ENCODE data around the gene ZNF837.
"Not testable (repeated sequence)": the region's sequence is repeated elsewhere in the genome, so short reads cannot be mapped to it uniquely, and the experiment has no call there.

Gene ZNF837

GRCh38 chr19:58380662-58381459, at the start of gene ZNF837:
ZNF837 (minus strand) TSS chr19:58381030; CDS start chr19:58369332, 11,698 bp downstream.
- peak; percentile 93 to 95 for DNase-seq (ENCODE audit: low read depth in 1 of 2, low spot score in 1 of 2)

- DNase-seq (ENCODE audit: low read depth in 1 of 2, low spot score in 1 of 2): no peak
Measured at GRCh38 chr19:58429745-58430144, 48.9 kb upstream of the ZNF837 start.

- DNase-seq (ENCODE audit: low read depth in 1 of 2, low spot score in 1 of 2): no peak
Measured at GRCh38 chr19:58428617-58429016, 47.8 kb upstream of the ZNF837 start.

GRCh38 chr19:58417071-58417470, 36.2 kb upstream of the ZNF837 start:
- DNase-seq (ENCODE audit: low read depth in 1 of 2, low spot score in 1 of 2): no peak

- DNase-seq (ENCODE audit: low read depth in 1 of 2, low spot score in 1 of 2): no peak
Measured at GRCh38 chr19:58416604-58417003, 35.8 kb upstream of the ZNF837 start.

GRCh38 chr19:58409010-58409790, 28.4 kb upstream of the ZNF837 start:
- no peak for DNase-seq (ENCODE audit: low read depth in 1 of 2, low spot score in 1 of 2)

- peak; percentile 81 to 92 for DNase-seq (ENCODE audit: low read depth in 1 of 2, low spot score in 1 of 2)
Measured at GRCh38 chr19:58408152-58409009, 27.6 kb upstream of the ZNF837 start, which contains the start of gene ZNF584. ZNF584 (plus strand) TSS chr19:58408649; CDS start chr19:58409148, 499 bp downstream.

GRCh38 chr19:58407658-58408151, 26.9 kb upstream of the ZNF837 start:
- DNase-seq (ENCODE audit: low read depth in 1 of 2, low spot score in 1 of 2): no peak

GRCh38 chr19:58406818-58407657, 26.2 kb upstream of the ZNF837 start:
- no peak for DNase-seq (ENCODE audit: low read depth in 1 of 2, low spot score in 1 of 2)

GRCh38 chr19:58403920-58404478, 23.2 kb upstream of the ZNF837 start:
- DNase-seq (ENCODE audit: low read depth in 1 of 2, low spot score in 1 of 2): not testable (repeated sequence)

- DNase-seq (ENCODE audit: low read depth in 1 of 2, low spot score in 1 of 2): no peak
Measured at GRCh38 chr19:58401840-58402421, 21.1 kb upstream of the ZNF837 start.

GRCh38 chr19:58400916-58401839, 20.3 kb upstream of the ZNF837 start:
- DNase-seq (ENCODE audit: low read depth in 1 of 2, low spot score in 1 of 2): peak; percentile 97 to 99

GRCh38 chr19:58400316-58400915, 19.6 kb upstream of the ZNF837 start:
- no peak for DNase-seq (ENCODE audit: low read depth in 1 of 2, low spot score in 1 of 2)

GRCh38 chr19:58399903-58400302, 19.1 kb upstream of the ZNF837 start:
- no peak for DNase-seq (ENCODE audit: low read depth in 1 of 2, low spot score in 1 of 2)

GRCh38 chr19:58398545-58398944, 17.7 kb upstream of the ZNF837 start:
- no peak for DNase-seq (ENCODE audit: low read depth in 1 of 2, low spot score in 1 of 2)

- DNase-seq (ENCODE audit: low read depth in 1 of 2, low spot score in 1 of 2): no peak
Measured at GRCh38 chr19:58398087-58398486, 17.3 kb upstream of the ZNF837 start.

GRCh38 chr19:58397533-58398037, 16.8 kb upstream of the ZNF837 start:
- no peak for DNase-seq (ENCODE audit: low read depth in 1 of 2, low spot score in 1 of 2)
